B cell (primary cell): ENCODE data around the gene ELF1. TPM values are rescaled to one million over a fixed set of nuclear protein-coding genes. Genes with fewer than 3 reads are reported as not detected.

ENCODE experiments used
- ATAC-seq: fragments of 200-7000 bp; cut with Tn5 transposase; one replicate; pipeline ENCODE4 v1.10.0; 2021; ENCODE audit warnings: low read depth, mild to moderate bottlenecking, moderate number of reproducible peaks, moderate library complexity
- CTCF ChIA-PET: fragments of 350-600 bp; sonication (Branson Sonifier 250); formaldehyde crosslinking; loops from one replicate; lab custom pipeline; 2021; ENCODE audit warnings: antibody characterized with exemption, inconsistent platforms; lab: Charles Lee
- POLR2A ChIA-PET: fragments of 350-600 bp; sonication (Branson Sonifier 250); formaldehyde crosslinking; loops from one replicate; lab custom pipeline; 2021; ENCODE audit warnings: antibody characterized with exemption; lab: Charles Lee
- DNase-seq: peaks from one replicate; pipeline ENCODE4 v3.0.0; 2013
- H2AFZ ChIP-seq: 2 replicates; pipeline ENCODE4 v1.6.1; 2012; ENCODE audit warnings: mild to moderate bottlenecking, low read depth, low read length; ENCODE audit not compliant: insufficient read depth, poor library complexity, severe bottlenecking
- H3K27ac ChIP-seq, 2 donors: 1 replicate in 1 of 2; 2 replicates in 1 of 2; pipeline ENCODE4 v1.5.1; 2012 to 2013; ENCODE audit warnings: low read length in 2 of 2, mild to moderate bottlenecking in 2 of 2, moderate library complexity in 1 of 2
- H3K27me3 ChIP-seq, 4 experiments: fragments of 200-600 bp in 1 of 4; sonication (generic) in 1 of 4; replicated peaks in 1 of 4; 1 replicate in 2 of 4; 2 replicates in 2 of 4; pipeline versions ENCODE4 v1.6.1 to v1.7.0; 2013 to 2016; ENCODE audit warnings: low read length in 3 of 4, mild to moderate bottlenecking in 2 of 4, mixed read lengths in 1 of 4, moderate library complexity in 1 of 4; ENCODE audit not compliant: insufficient read depth in 4 of 4, control insufficient read depth in 3 of 4; ENCODE audit errors: control extremely low read depth in 1 of 4
- H3K36me3 ChIP-seq, 2 experiments: replicated peaks in 1 of 2; 1 replicate in 1 of 2; 2 replicates in 1 of 2; pipeline versions ENCODE4 v1.6.1 to v1.7.1; 2013; ENCODE audit warnings: low read length in 1 of 2; ENCODE audit not compliant: insufficient read depth in 2 of 2, control insufficient read depth in 1 of 2; ENCODE audit errors: control extremely low read depth in 1 of 2, extremely low read depth in 1 of 2
- H3K4me1 ChIP-seq, 2 donors: fragments of 200-600 bp in 1 of 2; sonication (generic) in 1 of 2; 1 replicate in 1 of 2; 2 replicates in 1 of 2; pipeline versions ENCODE4 v1.5.1 to v1.6.1; 2013 to 2017; ENCODE audit warnings: low read length in 2 of 2; ENCODE audit not compliant: control insufficient read depth in 2 of 2, insufficient read depth in 2 of 2
- H3K4me2 ChIP-seq: replicated peaks from 2 replicates; pipeline ENCODE3; 2012; ENCODE audit warnings: mild to moderate bottlenecking, low read depth, low read length; ENCODE audit not compliant: poor library complexity, severe bottlenecking
- H3K4me3 ChIP-seq, 5 experiments: fragments of 200-600 bp in 1 of 5; sonication (generic) in 1 of 5; 1 replicate in 3 of 5; 2 replicates in 2 of 5; pipeline versions ENCODE4 v1.5.1 to v1.7.0; 2011 to 2016; ENCODE audit warnings: low read length in 4 of 5, mild to moderate bottlenecking in 4 of 5, low read depth in 2 of 5, control low read depth in 1 of 5, moderate library complexity in 1 of 5; ENCODE audit not compliant: insufficient read depth in 1 of 5; ENCODE audit errors: control extremely low read depth in 1 of 5, extremely low read depth in 1 of 5
- H3K79me2 ChIP-seq: fragments of 200-600 bp; sonication (generic); one replicate; pipeline ENCODE4 v1.6.0; 2016; ENCODE audit warnings: low read length; ENCODE audit not compliant: control insufficient read depth, insufficient read depth
- H3K9ac ChIP-seq: fragments of 200-600 bp; sonication (generic); 2 replicates; pipeline ENCODE4 v1.6.1; 2017; ENCODE audit warnings: mild to moderate bottlenecking, low read length, moderate library complexity
- H3K9me3 ChIP-seq, 3 donors: one replicate each; pipeline versions ENCODE4 v1.6.1 to v1.7.1; 2013; ENCODE audit warnings: low read length in 2 of 3; ENCODE audit not compliant: control insufficient read depth in 2 of 3, insufficient read depth in 1 of 3; ENCODE audit errors: control extremely low read depth in 1 of 3
- H4K20me1 ChIP-seq: 2 replicates; pipeline ENCODE4 v1.6.0; 2012; ENCODE audit warnings: mild to moderate bottlenecking, low read length; ENCODE audit not compliant: insufficient read depth, control insufficient read depth, poor library complexity, severe bottlenecking
- H3K27ac Mint-ChIP-seq: one replicate; pipeline ENCODE4 v1.8.0; 2021; ENCODE audit warnings: mixed read lengths
- H3K27me3 Mint-ChIP-seq: one replicate; pipeline ENCODE4 v1.8.0; 2021; ENCODE audit warnings: mixed read lengths
- H3K4me1 Mint-ChIP-seq: one replicate; pipeline ENCODE4 v1.8.0; 2021; ENCODE audit warnings: mixed read lengths
- H3K4me3 Mint-ChIP-seq: one replicate; pipeline ENCODE4 v1.8.0; 2021; ENCODE audit warnings: mixed read lengths
- H3K9me3 Mint-ChIP-seq: one replicate; pipeline ENCODE4 v1.8.0; 2022; ENCODE audit warnings: mixed read lengths; ENCODE audit not compliant: insufficient read depth
- EZH2 ChIP-seq: IDR thresholded peaks from 2 replicates; pipeline ENCODE4 v1.6.1; 2012; ENCODE audit warnings: borderline replicate concordance, low read depth, mild to moderate bottlenecking, moderate library complexity, low read length; ENCODE audit not compliant: insufficient read depth, poor library complexity, severe bottlenecking
- WGBS: methylation state at CpG from one replicate; pipeline ENCODE4 v1.1.5; 2013; ENCODE audit warnings: missing lambda C conversion rate; ENCODE audit not compliant: insufficient coverage; 5-methylcytosine and 5-hydroxymethylcytosine counted together
- intact Hi-C: fragments of 100-400 bp; cut with micrococcal nuclease; formaldehyde crosslinking; loops from one replicate; pipeline ENCODE4 v1.10.0; 2022
- polyA plus RNA-seq: library from polyadenylated mRNA; depleted of rRNA; stranded (reverse); fragments of >200 nt; gene quantifications from 2 replicates; pipeline ENCODE4 v1.2.3, GENCODE V29; 2012
- total RNA-seq, 2 donors: library from RNA; stranded (reverse); fragments of 120-200 nt in 1 of 2; gene quantifications; 1 replicate in 1 of 2; 2 replicates in 1 of 2; pipeline versions ENCODE4 v1.2.3 to v1.2.4, GENCODE V29; 2013 to 2022
- TF ChIP-seq, protein P1 (sequence below): fragments of 200-600 bp; IDR thresholded peaks from one replicate; pipeline ENCODE4 v1.8.0; 2022; ENCODE audit warnings: antibody characterized with exemption, mild to moderate bottlenecking

The ELF1 gene
- total and polyA plus RNA-seq, 2 donors (not counting 1 experiment from before 2014, with no cell fraction given): 62.0 to 186 TPM

DNA sequence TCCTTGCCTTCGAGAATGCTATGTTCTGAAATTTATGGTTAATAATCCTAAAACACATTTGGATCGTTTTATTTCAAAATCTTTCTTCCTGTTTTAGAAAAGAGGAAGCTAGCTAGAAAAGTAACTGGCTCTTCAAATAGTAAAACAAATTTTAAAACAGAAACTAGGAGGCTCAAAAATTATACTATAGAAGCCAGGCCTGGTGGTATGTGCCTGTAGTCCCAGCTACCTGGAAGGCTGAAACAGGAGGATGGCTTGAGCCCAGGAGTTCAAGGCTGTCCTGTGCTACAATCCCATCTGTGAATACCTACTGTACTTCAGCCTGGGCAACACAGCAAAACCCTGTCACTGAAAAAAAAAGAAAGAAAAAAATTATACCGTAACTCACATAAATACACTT lies 57.9 kb downstream of the ELF1 start:
- intact Hi-C loops: loop anchor here (2.0 kb wide), 1 partner anchor 14 kb away; no protein-coding TSS in a partner anchor
- Histone ChIP-seq H3K4me3 (peak overlapping the region in 3 of 5 experiments; percentile 34 to 58 (median 41)), H3K9me3 (no peaks in the 10 kb centered on the region), H4K20me1 (peaks cover 74% of the 10 kb centered on the region), H3K79me2 (peaks cover 97% of the 10 kb centered on the region), H3K4me2 (peak overlapping the region; percentile 61), H3K27me3 (no peaks in the 10 kb centered on the region), H3K4me1 (peaks cover 54 to 59% of the 10 kb centered on the region in 2 donors), H3K36me3 (peaks cover 17 to 20% of the 10 kb centered on the region in 2 experiments), H3K27ac (peak overlapping the region; percentile 65 to 68), H2AFZ (no peak overlapping the region), H3K9ac (peak overlapping the region; percentile 44)
- no peak for TF ChIP-seq EZH2
- TF ChIP-seq, protein P1, sequence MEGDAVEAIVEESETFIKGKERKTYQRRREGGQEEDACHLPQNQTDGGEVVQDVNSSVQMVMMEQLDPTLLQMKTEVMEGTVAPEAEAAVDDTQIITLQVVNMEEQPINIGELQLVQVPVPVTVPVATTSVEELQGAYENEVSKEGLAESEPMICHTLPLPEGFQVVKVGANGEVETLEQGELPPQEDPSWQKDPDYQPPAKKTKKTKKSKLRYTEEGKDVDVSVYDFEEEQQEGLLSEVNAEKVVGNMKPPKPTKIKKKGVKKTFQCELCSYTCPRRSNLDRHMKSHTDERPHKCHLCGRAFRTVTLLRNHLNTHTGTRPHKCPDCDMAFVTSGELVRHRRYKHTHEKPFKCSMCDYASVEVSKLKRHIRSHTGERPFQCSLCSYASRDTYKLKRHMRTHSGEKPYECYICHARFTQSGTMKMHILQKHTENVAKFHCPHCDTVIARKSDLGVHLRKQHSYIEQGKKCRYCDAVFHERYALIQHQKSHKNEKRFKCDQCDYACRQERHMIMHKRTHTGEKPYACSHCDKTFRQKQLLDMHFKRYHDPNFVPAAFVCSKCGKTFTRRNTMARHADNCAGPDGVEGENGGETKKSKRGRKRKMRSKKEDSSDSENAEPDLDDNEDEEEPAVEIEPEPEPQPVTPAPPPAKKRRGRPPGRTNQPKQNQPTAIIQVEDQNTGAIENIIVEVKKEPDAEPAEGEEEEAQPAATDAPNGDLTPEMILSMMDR: no peak
- DNase-seq: peak; percentile 59
- POLR2A ChIA-PET: interaction anchor here (1.0 to 1.9 kb wide), 2 partner anchors 39 to 99 kb away, joined by 3 to 6 read pairs; no protein-coding TSS in a partner anchor
- Mint-ChIP-seq H3K27ac (peak overlapping the region; percentile 66), H3K4me3 (peak overlapping the region; percentile 66), H3K4me1 (peaks cover 72% of the 10 kb centered on the region), H3K27me3 (no peaks in the 10 kb centered on the region), H3K9me3 (no peaks in the 10 kb centered on the region)
- CTCF ChIA-PET: interaction anchor here (0.7 to 1.9 kb wide), 9 partner anchors 9 to 99 kb away, joined by 3 to 12 read pairs (median 3); partner anchors contain the start of gene ELF1
- peak; percentile 67 for ATAC-seq
- WGBS: no CpG with 5 or more reads among the region's 3 CpGs

DNA sequence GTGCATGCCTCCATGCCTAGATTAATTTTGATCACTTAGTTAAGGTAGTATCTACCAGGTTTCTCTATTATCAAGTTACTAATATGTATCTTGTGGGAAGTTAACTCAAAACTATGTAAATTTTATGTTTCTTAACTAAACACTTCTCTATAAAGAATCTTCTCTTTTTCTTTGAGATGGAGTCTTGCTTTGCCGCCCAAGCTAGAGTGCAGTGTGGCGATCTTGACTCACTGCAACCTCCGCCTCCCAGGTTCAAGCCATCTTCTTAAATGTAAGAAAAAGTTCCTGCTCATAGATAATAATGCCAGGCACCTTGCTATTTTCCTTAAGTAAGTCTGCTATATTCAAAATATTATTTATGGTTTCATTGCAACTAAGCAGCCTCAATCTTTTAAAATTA lies 58.4 kb downstream of the ELF1 start:
- POLR2A ChIA-PET: interaction anchor here (1.0 to 1.9 kb wide), 2 partner anchors 38 to 100 kb away, joined by 3 to 6 read pairs; no protein-coding TSS in a partner anchor
- H3K27ac ChIP-seq: peak overlapping the region; percentile 47 to 68
- peaks cover 93% of the 10 kb centered on the region for H3K79me2 ChIP-seq
- intact Hi-C loops: loop anchor here (2.0 kb wide), 1 partner anchor 14 kb away; no protein-coding TSS in a partner anchor
- H3K9me3 ChIP-seq: no peaks in the 10 kb centered on the region
- CTCF ChIA-PET: interaction anchor here (0.9 to 1.9 kb wide), 3 partner anchors 14 to 100 kb away, joined by 3 to 12 read pairs (median 4); no protein-coding TSS in a partner anchor
- H3K4me2 ChIP-seq: peak overlapping the region; percentile 61
- peaks cover 17 to 20% of the 10 kb centered on the region in 2 experiments for H3K36me3 ChIP-seq
- DNase-seq: peak; percentile 22
- peak overlapping the region in 3 of 5 experiments; percentile 31 to 58 (median 41) for H3K4me3 ChIP-seq
- Mint-ChIP-seq H3K4me3 (peak overlapping the region; percentile 45), H3K9me3 (no peaks in the 10 kb centered on the region), H3K27ac (peak overlapping the region; percentile 28), H3K4me1 (peaks cover 68% of the 10 kb centered on the region), H3K27me3 (no peaks in the 10 kb centered on the region)
- TF ChIP-seq, protein P1: no peak
- TF ChIP-seq EZH2: no peak
- H2AFZ ChIP-seq: no peak overlapping the region
- peaks cover 69% of the 10 kb centered on the region for H4K20me1 ChIP-seq
- ATAC-seq: no peak
- peaks cover 50 to 54% of the 10 kb centered on the region in 2 donors for H3K4me1 ChIP-seq
- peak overlapping the region; percentile 44 for H3K9ac ChIP-seq
- WGBS: 0% methylated on average over 1 of the region's 3 CpGs
- no peaks in the 10 kb centered on the region for H3K27me3 ChIP-seq
